Calu3 (cell line): ENCODE results near the gene TMEM242. TPM values are rescaled to one million over a fixed set of nuclear protein-coding genes. Genes with fewer than 3 reads are reported as not detected.

Experiments used
- BruUV-seq: library from RNA; stranded (reverse); fragments of 400-500 nt; replicated peaks from 2 replicates; lab custom pipeline; 2021; lab: Mats Ljungman, UMichigan
- CTCF ChIA-PET: fragments of 300-600 bp; sonication (Branson Sonifier 250); formaldehyde crosslinking; loops from one replicate; lab custom pipeline; 2022; ENCODE audit warnings: antibody characterized with exemption; lab: Charles Lee
- DNase-seq: peaks from one replicate; pipeline ENCODE4 v3.0.0; 2022
- H3K27ac Mint-ChIP-seq: one replicate; pipeline ENCODE4 v1.8.0; 2022; ENCODE audit warnings: mixed read lengths; ENCODE audit not compliant: unreplicated experiment
- H3K27me3 Mint-ChIP-seq: one replicate; pipeline ENCODE4 v1.8.0; 2022; ENCODE audit warnings: mixed read lengths; ENCODE audit not compliant: unreplicated experiment
- H3K36me3 Mint-ChIP-seq: one replicate; pipeline ENCODE4 v1.8.0; 2022; ENCODE audit warnings: mild to moderate bottlenecking, moderate library complexity, mixed read lengths; ENCODE audit not compliant: insufficient read depth, unreplicated experiment
- H3K4me1 Mint-ChIP-seq: one replicate; pipeline ENCODE4 v1.8.0; 2022; ENCODE audit warnings: mild to moderate bottlenecking, low read depth, mixed read lengths; ENCODE audit not compliant: unreplicated experiment
- H3K4me3 Mint-ChIP-seq: one replicate; pipeline ENCODE4 v1.8.0; 2022; ENCODE audit warnings: mild to moderate bottlenecking, low read depth, moderate library complexity, mixed read lengths; ENCODE audit not compliant: unreplicated experiment
- H3K9me3 Mint-ChIP-seq: one replicate; pipeline ENCODE4 v1.8.0; 2022; ENCODE audit warnings: low read depth, mixed read lengths; ENCODE audit not compliant: unreplicated experiment
- intact Hi-C: fragments of 100-400 bp; cut with micrococcal nuclease; formaldehyde crosslinking; loops from one replicate; pipeline ENCODE4 v1.10.0; 2022; ENCODE audit not compliant: unreplicated experiment
- total RNA-seq: library from RNA; stranded (reverse); gene quantifications from 2 replicates; pipeline ENCODE4 v1.2.3, GENCODE V29; 2022
- TF ChIP-seq, protein P1 (sequence below): fragments of 200-600 bp; IDR thresholded peaks from one replicate; pipeline ENCODE4 v1.8.0; 2022; ENCODE audit warnings: antibody characterized with exemption; ENCODE audit not compliant: unreplicated experiment

TMEM242 gene
- total RNA-seq, 1 experiment from 2014 or later = 7.9 TPM

DNA sequence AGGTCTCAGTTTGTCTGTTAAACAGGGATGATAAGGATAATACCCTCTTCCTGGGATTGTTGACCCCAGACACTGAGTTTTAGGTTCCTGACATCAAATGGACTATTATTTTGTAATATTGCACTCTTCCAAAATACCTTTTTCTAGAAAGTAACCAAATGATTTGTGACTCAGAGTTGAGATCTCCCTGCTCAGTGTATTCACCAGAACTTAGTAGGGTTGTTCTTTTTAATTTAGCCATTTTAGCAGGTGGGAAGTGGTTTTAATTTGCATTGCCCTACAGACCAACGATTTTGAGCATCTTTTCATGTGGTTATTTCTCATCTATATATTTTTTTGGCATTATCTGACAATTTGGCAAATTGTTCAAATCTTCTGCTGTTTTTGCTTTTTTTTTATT is 75.1 kb downstream of the TMEM242 start:
- Mint-ChIP-seq H3K9me3 (no peaks in the 10 kb centered on the region), H3K4me3 (no peak overlapping the region), H3K27ac (no peak overlapping the region), H3K27me3 (no peaks in the 10 kb centered on the region), H3K4me1 (peaks cover under 1% of the 10 kb centered on the region), H3K36me3 (no peaks in the 10 kb centered on the region)
- DNase-seq = no peak
- no TSS peak for BruUV-seq
- intact Hi-C loops = no loop called here
- TF ChIP-seq, protein P1, sequence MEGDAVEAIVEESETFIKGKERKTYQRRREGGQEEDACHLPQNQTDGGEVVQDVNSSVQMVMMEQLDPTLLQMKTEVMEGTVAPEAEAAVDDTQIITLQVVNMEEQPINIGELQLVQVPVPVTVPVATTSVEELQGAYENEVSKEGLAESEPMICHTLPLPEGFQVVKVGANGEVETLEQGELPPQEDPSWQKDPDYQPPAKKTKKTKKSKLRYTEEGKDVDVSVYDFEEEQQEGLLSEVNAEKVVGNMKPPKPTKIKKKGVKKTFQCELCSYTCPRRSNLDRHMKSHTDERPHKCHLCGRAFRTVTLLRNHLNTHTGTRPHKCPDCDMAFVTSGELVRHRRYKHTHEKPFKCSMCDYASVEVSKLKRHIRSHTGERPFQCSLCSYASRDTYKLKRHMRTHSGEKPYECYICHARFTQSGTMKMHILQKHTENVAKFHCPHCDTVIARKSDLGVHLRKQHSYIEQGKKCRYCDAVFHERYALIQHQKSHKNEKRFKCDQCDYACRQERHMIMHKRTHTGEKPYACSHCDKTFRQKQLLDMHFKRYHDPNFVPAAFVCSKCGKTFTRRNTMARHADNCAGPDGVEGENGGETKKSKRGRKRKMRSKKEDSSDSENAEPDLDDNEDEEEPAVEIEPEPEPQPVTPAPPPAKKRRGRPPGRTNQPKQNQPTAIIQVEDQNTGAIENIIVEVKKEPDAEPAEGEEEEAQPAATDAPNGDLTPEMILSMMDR = no peak
- CTCF ChIA-PET = no interaction called here

DNA sequence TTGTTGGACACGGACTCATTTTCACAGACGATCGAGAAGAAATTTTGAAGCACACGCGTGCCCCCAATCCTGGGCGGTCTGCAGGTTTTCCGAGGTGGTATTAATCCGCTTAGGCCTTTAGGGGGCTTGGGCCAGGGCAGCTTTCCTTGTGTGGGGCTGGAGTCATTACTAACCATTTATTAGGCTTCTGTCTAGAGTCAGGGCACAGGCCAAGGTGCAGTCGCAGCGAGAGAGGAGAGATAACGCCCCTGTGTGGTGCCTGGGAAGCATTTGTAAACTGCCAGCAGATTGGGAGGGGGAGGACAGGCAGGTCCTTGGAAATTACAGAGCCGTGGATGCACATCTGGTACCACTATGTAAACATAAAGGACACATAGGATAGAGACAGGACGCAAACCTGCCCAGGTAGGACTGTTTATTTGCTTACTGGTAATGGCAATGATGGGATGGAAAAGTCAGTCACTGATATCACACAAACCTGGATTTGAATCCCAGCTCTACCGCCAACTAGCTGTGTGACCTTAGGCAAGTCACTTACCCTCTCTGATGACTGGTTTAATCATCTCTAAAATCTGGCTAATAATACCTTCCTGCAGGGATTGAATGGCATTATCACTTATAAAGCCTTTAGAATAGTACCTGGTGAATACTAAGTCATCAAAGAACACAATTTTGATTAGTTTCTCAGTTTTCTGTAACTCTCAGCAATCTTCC is 76.4 kb downstream of the TMEM242 start:
- CTCF ChIA-PET = no interaction called here
- no peak for DNase-seq
- Mint-ChIP-seq H3K4me1 (peaks cover 11% of the 10 kb centered on the region), H3K9me3 (no peaks in the 10 kb centered on the region), H3K4me3 (no peak overlapping the region), H3K27ac (no peak overlapping the region), H3K36me3 (peaks cover 3% of the 10 kb centered on the region), H3K27me3 (no peaks in the 10 kb centered on the region)
- BruUV-seq = no TSS peak
- TF ChIP-seq, protein P1 = no peak
- intact Hi-C loops = no loop called here

DNA sequence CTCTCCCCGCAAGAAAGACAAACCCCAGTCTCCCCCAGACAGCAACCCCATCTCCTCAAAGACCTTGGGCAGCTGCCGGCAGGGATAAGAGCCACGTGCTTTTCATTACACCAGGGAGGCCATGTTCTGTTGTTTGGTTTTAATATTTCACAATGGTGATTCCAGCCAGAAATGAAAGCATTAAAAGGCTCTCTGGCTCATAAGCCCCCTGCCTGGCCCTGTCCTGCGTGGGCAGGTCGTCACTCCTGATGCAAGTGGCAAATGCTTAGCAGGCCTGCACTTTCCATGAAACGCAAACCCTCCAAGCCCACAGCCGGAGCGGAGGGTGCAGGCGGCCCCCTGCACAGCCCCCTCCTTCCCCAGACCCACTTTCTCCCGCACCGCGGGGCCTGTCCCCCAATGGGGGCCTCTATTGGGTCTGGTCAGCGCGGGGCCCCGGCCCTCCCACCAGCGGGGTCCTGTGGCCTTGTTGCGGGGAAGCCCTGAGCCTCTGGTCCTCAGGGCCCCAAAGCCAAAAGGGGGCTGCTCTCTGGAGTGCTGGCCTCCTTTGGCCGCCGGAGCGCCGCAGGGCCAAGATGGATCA is 77.2 kb downstream of the TMEM242 start:
- Mint-ChIP-seq H3K4me1 (peaks cover 15% of the 10 kb centered on the region), H3K36me3 (peaks cover 6% of the 10 kb centered on the region), H3K4me3 (no peak overlapping the region), H3K27ac (no peak overlapping the region), H3K27me3 (no peaks in the 10 kb centered on the region), H3K9me3 (no peaks in the 10 kb centered on the region)
- intact Hi-C loops = no loop called here
- TF ChIP-seq, protein P1 = no peak
- CTCF ChIA-PET = no interaction called here
- DNase-seq = no peak
- no TSS peak for BruUV-seq

DNA sequence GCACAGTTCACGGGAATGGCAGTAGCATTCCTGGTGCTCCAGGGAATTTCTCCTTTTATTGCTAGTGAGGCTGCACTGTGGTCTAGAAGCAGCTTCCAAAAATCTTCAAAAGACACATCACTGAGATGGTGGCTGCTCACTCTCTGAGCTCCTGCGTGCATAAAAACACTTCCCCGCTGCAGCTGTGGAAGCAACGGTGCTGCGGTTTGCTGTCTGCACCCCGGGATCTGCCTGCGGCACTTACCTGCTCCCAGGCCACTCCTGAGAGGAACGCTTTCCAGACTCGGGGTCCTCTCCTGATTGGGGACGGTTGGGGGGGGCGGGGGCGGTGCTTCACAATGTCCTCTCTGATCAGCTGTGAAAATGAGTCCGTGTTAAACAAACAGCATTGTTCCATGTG is 77.9 kb downstream of the TMEM242 start:
- TF ChIP-seq, protein P1 = no peak
- Mint-ChIP-seq H3K4me1 (peaks cover 15% of the 10 kb centered on the region), H3K36me3 (peaks cover 6% of the 10 kb centered on the region), H3K9me3 (no peaks in the 10 kb centered on the region), H3K27me3 (no peaks in the 10 kb centered on the region), H3K4me3 (no peak overlapping the region), H3K27ac (no peak overlapping the region)
- CTCF ChIA-PET = no interaction called here
- BruUV-seq = no TSS peak
- intact Hi-C loops = no loop called here
- no peak for DNase-seq
